Endothelial cell of umbilical vein (primary cell): ENCODE data around the gene MAML3.

Experiments used
- EZH2 ChIP-seq: IDR thresholded peaks from 2 replicates; pipeline ENCODE4 v1.6.1; 2012; ENCODE audit warnings: borderline replicate concordance, low read depth, mild to moderate bottlenecking, moderate library complexity, low read length, inconsistent platforms; ENCODE audit not compliant: severe bottlenecking
- JUN ChIP-seq: IDR thresholded peaks from 2 replicates; pipeline ENCODE4 v1.6.1; 2011; ENCODE audit warnings: borderline replicate concordance, low read depth; ENCODE audit not compliant: insufficient read length, insufficient read depth
- POLR2A ChIP-seq: IDR thresholded peaks from 2 replicates; pipeline ENCODE4 v1.6.1; 2012; ENCODE audit warnings: low read depth, mild to moderate bottlenecking, control low read depth, low read length
- TF ChIP-seq, protein P1 (sequence below), 2 donors: IDR thresholded peaks; 1 replicate in 1 of 2; 2 replicates in 1 of 2; pipeline ENCODE4 v1.5.1; 2011; ENCODE audit warnings: low read length in 2 of 2, mild to moderate bottlenecking in 2 of 2, moderate library complexity in 2 of 2, control low read depth in 1 of 2, inconsistent platforms in 1 of 2, low read depth in 1 of 2; ENCODE audit not compliant: insufficient read depth in 1 of 2; ENCODE audit errors: extremely low read depth in 1 of 2

DNA sequence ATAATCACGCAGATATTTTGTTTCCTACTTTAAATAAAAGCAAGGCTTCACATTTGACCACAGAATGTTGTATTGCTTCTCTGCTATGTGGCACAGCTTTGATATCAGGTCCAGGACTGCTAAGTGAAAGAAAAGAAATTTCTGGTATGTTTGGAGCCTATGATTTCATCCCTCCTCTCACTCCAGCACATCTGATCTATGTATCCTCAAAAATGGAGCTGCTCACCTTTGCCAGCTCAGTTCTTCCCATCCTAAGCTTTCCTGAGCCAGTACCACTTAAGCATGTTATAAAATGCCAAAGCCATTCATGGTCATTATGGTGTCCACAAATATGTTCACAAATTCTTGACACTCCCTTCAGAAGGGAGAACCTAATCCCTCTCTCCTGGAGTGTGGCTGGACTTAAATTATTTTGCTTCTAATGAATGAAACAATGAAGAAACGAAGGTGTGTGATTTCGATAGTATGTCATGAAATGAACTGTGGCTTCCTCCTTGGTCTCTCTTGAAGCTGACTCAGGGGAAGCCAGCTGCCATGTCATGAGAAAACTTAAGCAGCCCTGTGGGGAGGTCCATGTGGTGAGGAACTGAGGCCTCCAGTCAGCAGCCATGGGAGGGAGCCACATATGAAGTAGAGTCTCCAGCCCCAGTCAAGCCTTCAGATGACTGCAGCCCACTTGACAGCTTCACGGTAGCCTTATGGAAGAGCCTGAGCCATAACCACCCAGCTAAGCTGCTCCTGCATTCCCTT lies 280.7 kb downstream of the MAML3 start:
- no peak for TF ChIP-seq JUN
- no peak for TF ChIP-seq EZH2
- no peak for TF ChIP-seq POLR2A
- TF ChIP-seq, protein P1, sequence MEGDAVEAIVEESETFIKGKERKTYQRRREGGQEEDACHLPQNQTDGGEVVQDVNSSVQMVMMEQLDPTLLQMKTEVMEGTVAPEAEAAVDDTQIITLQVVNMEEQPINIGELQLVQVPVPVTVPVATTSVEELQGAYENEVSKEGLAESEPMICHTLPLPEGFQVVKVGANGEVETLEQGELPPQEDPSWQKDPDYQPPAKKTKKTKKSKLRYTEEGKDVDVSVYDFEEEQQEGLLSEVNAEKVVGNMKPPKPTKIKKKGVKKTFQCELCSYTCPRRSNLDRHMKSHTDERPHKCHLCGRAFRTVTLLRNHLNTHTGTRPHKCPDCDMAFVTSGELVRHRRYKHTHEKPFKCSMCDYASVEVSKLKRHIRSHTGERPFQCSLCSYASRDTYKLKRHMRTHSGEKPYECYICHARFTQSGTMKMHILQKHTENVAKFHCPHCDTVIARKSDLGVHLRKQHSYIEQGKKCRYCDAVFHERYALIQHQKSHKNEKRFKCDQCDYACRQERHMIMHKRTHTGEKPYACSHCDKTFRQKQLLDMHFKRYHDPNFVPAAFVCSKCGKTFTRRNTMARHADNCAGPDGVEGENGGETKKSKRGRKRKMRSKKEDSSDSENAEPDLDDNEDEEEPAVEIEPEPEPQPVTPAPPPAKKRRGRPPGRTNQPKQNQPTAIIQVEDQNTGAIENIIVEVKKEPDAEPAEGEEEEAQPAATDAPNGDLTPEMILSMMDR (IDR thresholded peaks at IDR 0.05; ENCODE audit: extremely low read depth in 1 of 2, insufficient read depth in 1 of 2, low read depth in 1 of 2, low read length in 2 of 2): no peak
